ENCODE results near the gene B9D1. TPM values are rescaled to one million over a fixed set of nuclear protein-coding genes. Genes with fewer than 3 reads are reported as not detected.

Gene B9D1
- total and polyA plus RNA-seq, 9 of the 15 experiments (the other 6 are each of a cell fraction or from before 2014, with no cell fraction given) = 8.9 to 28.0 (median 17.9) TPM

DNA sequence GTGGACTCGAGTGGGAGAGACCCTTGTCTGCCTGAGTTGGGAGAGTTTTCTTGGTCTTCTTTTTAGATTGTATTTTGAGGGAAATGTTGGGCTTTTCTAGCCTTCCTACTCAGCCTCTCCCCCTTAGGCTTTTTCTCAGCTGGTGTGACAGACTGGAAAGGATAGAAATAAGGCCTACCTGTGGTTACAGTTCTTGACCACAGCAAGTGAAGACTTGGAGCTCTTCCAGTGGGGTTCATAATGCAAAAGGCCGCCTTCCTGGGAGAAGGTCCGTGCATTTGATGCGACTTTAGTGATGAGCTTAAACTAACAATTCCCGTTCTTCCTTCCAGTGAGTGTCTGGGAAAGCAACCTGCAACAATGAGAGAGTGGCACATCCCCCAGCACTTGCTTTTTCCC, 56.8 kb downstream of the B9D1 start:
- Histone ChIP-seq H2AFZ (ENCODE audit: low read depth, low read length) (no peak overlapping the region), H3K4me1 (replicated peaks in 1 of 2; ENCODE audit: control insufficient read depth in 2 of 2, insufficient read depth in 2 of 2, low read length in 2 of 2) (peaks cover 26 to 34% of the 10 kb centered on the region in 2 experiments), H3K27me3 (ENCODE audit: control insufficient read depth in 2 of 2, insufficient read depth in 2 of 2, low read length in 2 of 2) (no peaks in the 10 kb centered on the region), H3K9ac (ENCODE audit: insufficient read depth in 1 of 2, low read depth in 2 of 2, low read length in 2 of 2) (peak overlapping the region; percentile 20 to 78; a peak in 1 of 4 replicates), H3K36me3 (ENCODE audit: control insufficient read depth, insufficient read depth, low read length) (peaks cover 3% of the 10 kb centered on the region; the same call in 1 of the 3 replicates), H3K79me2 (ENCODE audit: control insufficient read depth, insufficient read depth, low read length) (peaks cover 7% of the 10 kb centered on the region; the same call in 1 of the 3 replicates), H4K20me1 (replicated peaks; ENCODE audit: control insufficient read depth, insufficient read depth, low read length) (no peaks in the 10 kb centered on the region), H3K27ac (ENCODE audit: extremely low read depth, low read depth, low read length) (peak overlapping the region; percentile 85; the same call in 2 of the 3 replicates), H3K4me3 (no peak overlapping the region), H3K4me2 (ENCODE audit: insufficient read depth, low read length) (0 out of 2 replicates have a peak overlapping the region, but pooled peaks have one; percentile 25), H3K9me3 (replicated peaks; ENCODE audit: control insufficient read depth, insufficient read depth, low read depth, low read length) (no peaks in the 10 kb centered on the region), H3K9me1 (ENCODE audit: control insufficient read depth, insufficient read depth, low read length) (peaks cover 7% of the 10 kb centered on the region)
- BruUV-seq (replicated peaks) = no TSS peak
- DNase-seq (ENCODE audit: extremely low read depth in 1 of 4, low spot score in 3 of 4) (no peak), FAIRE-seq (peak; percentile 60), ATAC-seq (no peak)
- 60% methylated on average over 5 of the region's 5 CpGs for WGBS (ENCODE audit: insufficient coverage, low coverage, missing lambda C conversion rate)
- intact Hi-C loops (cut with micrococcal nuclease) (no loop called here), in situ Hi-C loops (cut with MboI) (no loop called here)
- no peak for TF ChIP-seq PHF20 (IDR thresholded peaks at IDR 0.05; ENCODE audit: partially characterized antibody)
- TF ChIP-seq HIVEP1 (CRISPR knock-in tag; IDR thresholded peaks at IDR 0.05) = no peak
- TF ChIP-seq NFRKB (IDR thresholded peaks at IDR 0.05; ENCODE audit: low read depth) = no peak
- TF ChIP-seq BHLHE40 (IDR thresholded peaks at IDR 0.05; ENCODE audit: low read length) = no peak
- ChIA-PET POLR2A (interaction anchor here (2.7 kb wide), 1 partner anchor 15 kb away, joined by 9 read pairs; no protein-coding TSS in a partner anchor), CTCF (ENCODE audit: low intra/inter-chr PET ratio) (no interaction called here)

DNA sequence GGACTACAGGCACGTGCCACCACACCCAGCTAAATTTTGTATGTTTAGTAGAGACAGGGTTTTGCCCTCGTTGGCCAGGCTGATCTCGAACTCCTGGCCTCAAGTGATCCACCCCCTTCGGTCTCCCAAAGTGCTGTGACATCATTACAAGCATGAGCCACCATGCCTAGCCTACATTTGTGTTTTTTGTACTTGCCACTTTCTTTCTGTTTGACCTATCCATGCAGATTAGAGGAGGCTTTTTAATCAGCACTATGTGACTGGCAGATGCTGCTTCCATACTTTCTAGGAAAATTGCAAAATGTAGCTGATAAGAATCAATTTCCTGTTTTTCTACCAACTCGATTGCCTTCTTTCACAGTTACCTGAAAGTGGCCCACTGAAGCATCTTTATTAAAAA, 57.3 kb downstream of the B9D1 start:
- WGBS (ENCODE audit: insufficient coverage, low coverage, missing lambda C conversion rate) = 34% methylated on average over 5 of the region's 5 CpGs
- BruUV-seq (replicated peaks) = no TSS peak
- H4K20me1 ChIP-seq (replicated peaks; ENCODE audit: control insufficient read depth, insufficient read depth, low read length) = no peaks in the 10 kb centered on the region
- no peak overlapping the region for H3K4me3 ChIP-seq
- H3K9ac ChIP-seq (ENCODE audit: insufficient read depth in 1 of 2, low read depth in 2 of 2, low read length in 2 of 2) = peak overlapping the region; percentile 20 to 78; a peak in 2 of 4 replicates
- ChIA-PET POLR2A (interaction anchor here (1.2 kb wide), 1 partner anchor 17 kb away, joined by 3 read pairs; no protein-coding TSS in a partner anchor), CTCF (ENCODE audit: low intra/inter-chr PET ratio) (no interaction called here)
- intact Hi-C loops (cut with micrococcal nuclease) = no loop called here
- in situ Hi-C loops (cut with MboI) = no loop called here
- peaks cover 7% of the 10 kb centered on the region for H3K9me1 ChIP-seq (ENCODE audit: control insufficient read depth, insufficient read depth, low read length)
- no peaks in the 10 kb centered on the region for H3K9me3 ChIP-seq (replicated peaks; ENCODE audit: control insufficient read depth, insufficient read depth, low read depth, low read length)
- no peak overlapping the region for H2AFZ ChIP-seq (ENCODE audit: low read depth, low read length)
- peak in 1 of 4 experiments; percentile 8 for DNase-seq (ENCODE audit: extremely low read depth in 1 of 4, low spot score in 3 of 4)
- peaks cover 26 to 34% of the 10 kb centered on the region in 2 experiments for H3K4me1 ChIP-seq (replicated peaks in 1 of 2; ENCODE audit: control insufficient read depth in 2 of 2, insufficient read depth in 2 of 2, low read length in 2 of 2)
- no peaks in the 10 kb centered on the region for H3K27me3 ChIP-seq (ENCODE audit: control insufficient read depth in 2 of 2, insufficient read depth in 2 of 2, low read length in 2 of 2)
- peak overlapping the region; percentile 25; the same call in 1 of the 2 replicates for H3K4me2 ChIP-seq (ENCODE audit: insufficient read depth, low read length)
- peak overlapping the region; percentile 85; the same call in 2 of the 3 replicates for H3K27ac ChIP-seq (ENCODE audit: extremely low read depth, low read depth, low read length)
- H3K79me2 ChIP-seq (ENCODE audit: control insufficient read depth, insufficient read depth, low read length) = peaks cover 7% of the 10 kb centered on the region; the same call in 1 of the 3 replicates
- H3K36me3 ChIP-seq (ENCODE audit: control insufficient read depth, insufficient read depth, low read length) = peaks cover 3% of the 10 kb centered on the region; the same call in 1 of the 3 replicates
- ATAC-seq = no peak
- peak; percentile 71 for FAIRE-seq
- peak; percentile 64 for TF ChIP-seq L3MBTL2 (IDR thresholded peaks at IDR 0.05)
- TF ChIP-seq ZBTB1 (CRISPR knock-in tag; IDR thresholded peaks at IDR 0.05; ENCODE audit: borderline replicate concordance, low read depth) = no peak
- TF ChIP-seq TRIM24 (IDR thresholded peaks at IDR 0.05) = peak in 1 of 2 experiments; percentile 37; a peak in 1 of 4 replicates
- no peak for TF ChIP-seq CBX5 (IDR thresholded peaks at IDR 0.05; ENCODE audit: borderline replicate concordance, low read depth)
- no peak for TF ChIP-seq HOXB6 (CRISPR knock-in tag; IDR thresholded peaks at IDR 0.05; ENCODE audit: borderline replicate concordance)
- TF ChIP-seq NFATC3 (IDR thresholded peaks at IDR 0.05) = no peak
- no peak for TF ChIP-seq TCFL5 (CRISPR knock-in tag; conservative IDR thresholded peaks at IDR 0.05)
- TF ChIP-seq PRMT5 (CRISPR knock-in tag; IDR thresholded peaks at IDR 0.05) = no peak
- no peak for TF ChIP-seq ZFP30 (CRISPR knock-in tag; IDR thresholded peaks at IDR 0.05; ENCODE audit: borderline replicate concordance)
- TF ChIP-seq, protein P1, sequence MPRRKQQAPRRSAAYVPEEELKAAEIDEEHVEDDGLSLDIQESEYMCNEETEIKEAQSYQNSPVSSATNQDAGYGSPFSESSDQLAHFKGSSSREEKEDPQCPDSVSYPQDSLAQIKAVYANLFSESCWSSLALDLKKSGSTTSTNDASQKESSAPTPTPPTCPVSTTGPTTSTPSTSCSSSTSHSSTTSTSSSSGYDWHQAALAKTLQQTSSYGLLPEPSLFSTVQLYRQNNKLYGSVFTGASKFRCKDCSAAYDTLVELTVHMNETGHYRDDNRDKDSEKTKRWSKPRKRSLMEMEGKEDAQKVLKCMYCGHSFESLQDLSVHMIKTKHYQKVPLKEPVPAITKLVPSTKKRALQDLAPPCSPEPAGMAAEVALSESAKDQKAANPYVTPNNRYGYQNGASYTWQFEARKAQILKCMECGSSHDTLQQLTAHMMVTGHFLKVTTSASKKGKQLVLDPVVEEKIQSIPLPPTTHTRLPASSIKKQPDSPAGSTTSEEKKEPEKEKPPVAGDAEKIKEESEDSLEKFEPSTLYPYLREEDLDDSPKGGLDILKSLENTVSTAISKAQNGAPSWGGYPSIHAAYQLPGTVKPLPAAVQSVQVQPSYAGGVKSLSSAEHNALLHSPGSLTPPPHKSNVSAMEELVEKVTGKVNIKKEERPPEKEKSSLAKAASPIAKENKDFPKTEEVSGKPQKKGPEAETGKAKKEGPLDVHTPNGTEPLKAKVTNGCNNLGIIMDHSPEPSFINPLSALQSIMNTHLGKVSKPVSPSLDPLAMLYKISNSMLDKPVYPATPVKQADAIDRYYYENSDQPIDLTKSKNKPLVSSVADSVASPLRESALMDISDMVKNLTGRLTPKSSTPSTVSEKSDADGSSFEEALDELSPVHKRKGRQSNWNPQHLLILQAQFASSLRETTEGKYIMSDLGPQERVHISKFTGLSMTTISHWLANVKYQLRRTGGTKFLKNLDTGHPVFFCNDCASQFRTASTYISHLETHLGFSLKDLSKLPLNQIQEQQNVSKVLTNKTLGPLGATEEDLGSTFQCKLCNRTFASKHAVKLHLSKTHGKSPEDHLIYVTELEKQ (CRISPR knock-in tag; IDR thresholded peaks at IDR 0.05) = no peak

All from K562 (cell line).